Immature natural killer cell (primary cell): ENCODE measurements around the gene MRPL39. TPM values are rescaled to one million over a fixed set of nuclear protein-coding genes. Genes with fewer than 3 reads are reported as not detected.
A peak's percentile ranks its signal among the peaks of the same experiment; 100 is the strongest.

Source experiments
- DNase-seq, 3 donors: peaks; one replicate each; pipeline ENCODE4 v3.0.0; 2022; ENCODE audit warnings: mixed read lengths in 1 of 3
- H3K27ac Mint-ChIP-seq, 6 donors: one replicate each; pipeline ENCODE4 v1.8.0; 2020; ENCODE audit warnings: mixed read lengths in 6 of 6, mild to moderate bottlenecking in 5 of 6, inconsistent platforms in 4 of 6, moderate library complexity in 3 of 6
- H3K27me3 Mint-ChIP-seq, 3 donors: one replicate each; pipeline ENCODE4 v1.8.0; 2020 to 2021; ENCODE audit warnings: low read depth in 3 of 3, mild to moderate bottlenecking in 3 of 3, mixed read lengths in 3 of 3, moderate library complexity in 3 of 3, inconsistent platforms in 1 of 3
- H3K36me3 Mint-ChIP-seq, 3 donors: one replicate each; pipeline ENCODE4 v1.8.0; 2020; ENCODE audit warnings: mixed read lengths in 3 of 3, inconsistent platforms in 2 of 3, mild to moderate bottlenecking in 2 of 3
- H3K4me1 Mint-ChIP-seq, 2 donors: one replicate each; pipeline ENCODE4 v1.8.0; 2020; ENCODE audit warnings: inconsistent platforms in 2 of 2, mild to moderate bottlenecking in 2 of 2, mixed read lengths in 2 of 2, moderate library complexity in 1 of 2
- H3K4me3 Mint-ChIP-seq, 5 donors: one replicate each; pipeline ENCODE4 v1.8.0; 2020; ENCODE audit warnings: mild to moderate bottlenecking in 5 of 5, mixed read lengths in 5 of 5, inconsistent platforms in 3 of 5, moderate library complexity in 3 of 5
- H3K9me3 Mint-ChIP-seq, 6 donors: one replicate each; pipeline ENCODE4 v1.8.0; 2020; ENCODE audit warnings: mild to moderate bottlenecking in 6 of 6, mixed read lengths in 6 of 6, inconsistent platforms in 4 of 6, moderate library complexity in 3 of 6
- polyA plus RNA-seq, 3 donors: library from polyadenylated mRNA; unstranded; fragments of 300-500 nt; fragmentation: Illumina TruSeq; gene quantifications; one replicate each; pipeline ENCODE4 v1.2.3, GENCODE V29; 2021

The MRPL39 gene
- polyA plus RNA-seq, 3 donors from 2014 or later: 20.2 to 33.0 (median 22.8) TPM

GRCh38 chr21:25584833-25585676 is 22.2 kb downstream of the MRPL39 start:
- no peak for DNase-seq
- Mint-ChIP-seq H3K4me3 (no peak overlapping the region), H3K27ac (no peak overlapping the region), H3K9me3 (no peaks in the 10 kb centered on the region), H3K27me3 (peaks cover 0 to 2% (median 0%) of the 10 kb centered on the region in 3 donors), H3K36me3 (peaks cover 22 to 35% (median 27%) of the 10 kb centered on the region in 3 donors), H3K4me1 (peaks cover 0 to 7% of the 10 kb centered on the region in 2 donors)

DNA sequence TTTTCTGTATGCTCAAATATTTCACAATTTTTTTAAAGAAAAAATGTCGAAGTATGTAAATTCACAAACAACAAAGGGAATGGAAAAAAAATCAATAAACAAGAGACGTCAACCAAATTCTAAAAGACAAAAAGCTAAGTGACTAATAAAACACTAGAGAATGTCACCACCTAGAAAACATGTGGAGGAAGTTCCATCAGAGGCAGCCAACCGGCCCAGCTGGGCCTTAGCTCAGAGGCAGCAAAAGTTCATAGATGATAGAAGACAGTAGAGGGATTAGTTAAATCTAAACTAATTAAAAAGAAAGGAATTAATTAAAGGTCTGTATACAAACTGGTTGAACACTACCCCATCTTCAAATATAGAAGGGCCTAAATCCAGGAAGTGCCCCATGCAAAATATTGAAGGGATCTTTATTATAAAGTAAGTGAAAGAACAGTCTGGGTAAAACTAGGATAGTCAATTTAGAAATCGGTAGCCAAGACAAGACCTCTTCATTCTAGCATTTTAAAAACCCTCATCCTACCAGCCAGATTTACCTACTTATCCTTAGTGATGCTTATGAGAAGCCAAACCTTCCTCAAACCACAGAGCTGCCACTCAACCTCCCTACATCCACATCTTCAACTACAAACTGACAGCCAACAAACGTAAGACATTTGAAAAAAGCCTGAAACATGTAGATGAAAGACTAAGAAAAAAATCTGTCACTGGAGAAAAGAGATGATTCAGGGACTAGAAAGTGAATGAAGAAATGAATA is 23.7 kb downstream of the MRPL39 start:
- Mint-ChIP-seq H3K27ac (peak overlapping the region in 4 of 6 donors; percentile 9 to 66 (median 48)), H3K36me3 (peaks cover 10 to 22% (median 15%) of the 10 kb centered on the region in 3 donors), H3K9me3 (no peaks in the 10 kb centered on the region), H3K4me1 (peaks cover 0 to 6% of the 10 kb centered on the region in 2 donors), H3K4me3 (no peak overlapping the region), H3K27me3 (peaks cover 0 to 4% (median under 1%) of the 10 kb centered on the region in 3 donors)
- DNase-seq: no peak

- Mint-ChIP-seq H3K4me3 (no peak overlapping the region), H3K9me3 (no peaks in the 10 kb centered on the region), H3K36me3 (peaks cover 9 to 21% (median 13%) of the 10 kb centered on the region in 3 donors), H3K27ac (peak overlapping the region in 3 of 6 donors; percentile 18 to 58 (median 33)), H3K4me1 (peaks cover 0 to 6% of the 10 kb centered on the region in 2 donors), H3K27me3 (peaks cover 0 to 4% (median 1%) of the 10 kb centered on the region in 3 donors)
- DNase-seq: no peak
These were observed 24.4 kb downstream of the MRPL39 start for GRCh38 chr21:25582888-25583287.

- peaks cover 0 to 4% (median 1%) of the 10 kb centered on the region in 3 donors for H3K27me3 Mint-ChIP-seq
- peaks cover 8 to 20% (median 9%) of the 10 kb centered on the region in 3 donors for H3K36me3 Mint-ChIP-seq
- H3K27ac Mint-ChIP-seq: peak overlapping the region in 2 of 6 donors; percentile 23 to 27
- no peaks in the 10 kb centered on the region for H3K9me3 Mint-ChIP-seq
- peaks cover 0 to 6% of the 10 kb centered on the region in 2 donors for H3K4me1 Mint-ChIP-seq
- no peak for DNase-seq
- H3K4me3 Mint-ChIP-seq: no peak overlapping the region
These were observed 25.0 kb downstream of the MRPL39 start for GRCh38 chr21:25582164-25582790.

DNA sequence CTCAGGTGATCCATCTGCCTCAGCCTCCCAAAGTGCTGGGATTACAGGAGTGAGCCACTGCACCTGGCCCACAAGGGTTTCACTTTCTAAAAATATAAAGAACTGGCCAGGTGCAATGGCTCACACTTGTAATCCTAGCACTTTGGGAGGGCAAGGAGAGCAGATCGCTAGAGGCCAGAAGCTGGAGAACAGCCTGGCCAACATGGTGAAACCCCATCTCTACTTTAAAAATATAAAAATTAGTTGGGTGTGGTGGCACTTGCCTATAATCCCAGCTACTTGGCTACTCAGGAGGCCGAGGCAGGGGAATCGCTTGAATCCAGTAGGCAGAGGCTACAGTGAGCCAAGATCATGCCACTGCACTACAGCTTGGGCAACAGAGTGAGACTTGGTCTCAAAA is 25.7 kb downstream of the MRPL39 start:
- DNase-seq: no peak
- peaks cover 8 to 22% (median 9%) of the 10 kb centered on the region in 3 donors for H3K36me3 Mint-ChIP-seq
- H3K9me3 Mint-ChIP-seq: no peaks in the 10 kb centered on the region
- no peak overlapping the region for H3K27ac Mint-ChIP-seq
- peaks cover 0 to 5% of the 10 kb centered on the region in 2 donors for H3K4me1 Mint-ChIP-seq
- peaks cover 0 to 4% (median 1%) of the 10 kb centered on the region in 3 donors for H3K27me3 Mint-ChIP-seq
- no peak overlapping the region for H3K4me3 Mint-ChIP-seq

DNA sequence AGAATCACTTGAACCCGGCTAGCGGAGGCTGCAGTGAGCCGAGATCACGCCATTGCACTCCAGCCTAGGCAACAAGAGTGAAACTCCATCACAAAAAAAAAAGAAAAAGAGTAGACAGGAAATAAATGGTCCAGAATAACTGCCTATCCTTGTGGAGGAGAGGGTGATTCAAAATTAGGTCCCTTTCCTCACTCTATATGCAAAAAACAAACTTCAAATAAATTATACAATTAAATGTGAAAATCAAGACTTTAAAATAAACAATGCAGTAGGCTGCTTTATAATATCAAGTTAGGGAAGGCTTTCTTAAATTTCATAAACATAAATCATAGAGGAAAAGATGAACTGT is 26.4 kb downstream of the MRPL39 start:
- peaks cover 0 to under 1% of the 10 kb centered on the region in 2 donors for H3K4me1 Mint-ChIP-seq
- no peak overlapping the region for H3K4me3 Mint-ChIP-seq
- no peak overlapping the region for H3K27ac Mint-ChIP-seq
- H3K9me3 Mint-ChIP-seq: no peaks in the 10 kb centered on the region
- H3K27me3 Mint-ChIP-seq: peaks cover 0 to 4% (median 1%) of the 10 kb centered on the region in 3 donors
- no peak for DNase-seq
- peaks cover 8 to 22% (median 12%) of the 10 kb centered on the region in 3 donors for H3K36me3 Mint-ChIP-seq

GRCh38 chr21:25579226-25580013 is 27.9 kb downstream of the MRPL39 start:
- Mint-ChIP-seq H3K4me1 (peaks cover 1 to 8% of the 10 kb centered on the region in 2 donors), H3K4me3 (no peak overlapping the region), H3K9me3 (no peaks in the 10 kb centered on the region), H3K36me3 (peaks cover 4 to 22% (median 12%) of the 10 kb centered on the region in 3 donors), H3K27ac (peak overlapping the region in 1 of 6 donors; percentile 53), H3K27me3 (peaks cover 0 to 2% (median 1%) of the 10 kb centered on the region in 3 donors)
- no peak for DNase-seq

DNA sequence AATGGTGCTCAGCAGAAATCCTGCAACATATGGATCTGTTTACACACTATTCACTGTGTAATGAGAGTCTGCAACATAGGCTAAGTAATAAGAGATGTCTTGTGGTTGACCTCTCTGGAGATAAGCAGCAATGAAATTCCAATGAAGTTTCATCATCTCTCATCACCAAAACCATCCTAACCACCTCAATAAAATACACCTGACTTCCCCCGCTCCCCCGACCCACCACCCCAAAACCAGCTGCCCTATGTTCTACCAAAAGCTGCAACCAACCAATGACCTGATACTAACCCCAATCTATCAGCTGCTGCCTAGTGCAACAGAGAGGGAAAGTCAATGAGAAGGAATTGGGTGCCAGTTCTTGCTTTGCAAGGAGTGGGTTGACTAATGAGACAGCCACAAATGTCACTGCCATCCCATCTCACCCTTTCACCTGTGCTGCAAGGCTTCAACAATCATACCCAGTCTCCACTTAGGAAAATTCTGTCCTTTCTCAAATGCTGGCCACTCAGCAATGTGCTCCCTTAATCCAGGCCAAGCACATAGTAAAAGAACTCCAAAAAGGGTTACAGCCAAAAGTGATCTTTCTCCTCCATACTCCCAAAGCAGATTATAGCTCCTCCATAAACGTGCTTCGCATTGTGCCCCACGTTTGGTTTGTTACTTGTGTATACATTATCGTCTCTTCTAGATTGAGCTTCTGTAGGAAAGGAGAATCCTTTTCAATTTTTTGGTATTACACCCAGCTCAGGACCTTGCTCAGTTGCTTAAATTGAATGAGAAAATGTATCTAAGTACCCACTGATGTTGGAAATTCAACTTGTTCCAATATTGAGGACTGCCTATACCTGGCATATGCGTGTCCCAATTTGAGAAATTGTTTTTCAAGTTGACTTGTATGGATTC is 29.0 kb downstream of the MRPL39 start:
- Mint-ChIP-seq H3K36me3 (peaks cover 4 to 18% (median 12%) of the 10 kb centered on the region in 3 donors), H3K27me3 (peaks cover 0 to 2% (median 1%) of the 10 kb centered on the region in 3 donors), H3K4me3 (no peak overlapping the region), H3K4me1 (peaks cover 10 to 18% of the 10 kb centered on the region in 2 donors), H3K27ac (no peak overlapping the region), H3K9me3 (no peaks in the 10 kb centered on the region)
- DNase-seq: no peak

DNA sequence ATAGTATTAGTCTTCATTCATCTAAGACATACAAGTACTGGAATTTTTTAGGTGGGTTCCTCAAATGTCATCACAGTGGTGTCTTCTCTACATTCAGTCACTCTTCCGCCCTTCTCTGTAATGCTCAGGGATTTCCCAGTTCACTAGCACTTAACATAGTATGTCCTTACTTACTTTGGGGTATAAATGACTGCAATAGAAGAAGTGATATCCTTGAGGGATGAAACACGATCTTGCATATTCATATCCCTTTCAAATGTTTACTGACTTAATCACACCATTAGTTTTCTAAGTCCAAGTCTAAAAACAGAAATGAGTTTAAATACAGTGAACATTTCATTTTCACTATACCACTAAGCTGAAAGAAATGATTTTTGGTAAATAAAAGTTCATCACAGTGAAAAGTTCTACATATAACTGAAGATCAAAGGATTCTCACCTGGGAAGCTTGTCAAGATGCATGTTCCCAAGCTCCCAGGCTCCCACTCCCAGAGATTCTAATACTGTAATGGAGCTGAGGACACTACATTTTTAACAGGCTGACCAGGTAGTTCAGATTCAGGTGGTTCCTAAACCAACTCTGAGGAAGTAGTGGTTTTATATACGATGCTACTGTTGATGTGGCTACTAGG is 29.7 kb downstream of the MRPL39 start:
- DNase-seq: no peak
- H3K27ac Mint-ChIP-seq: no peak overlapping the region
- peaks cover 4 to 18% (median 12%) of the 10 kb centered on the region in 3 donors for H3K36me3 Mint-ChIP-seq
- peaks cover 16 to 26% of the 10 kb centered on the region in 2 donors for H3K4me1 Mint-ChIP-seq
- peaks cover 0 to 2% (median 1%) of the 10 kb centered on the region in 3 donors for H3K27me3 Mint-ChIP-seq
- H3K9me3 Mint-ChIP-seq: no peaks in the 10 kb centered on the region
- no peak overlapping the region for H3K4me3 Mint-ChIP-seq

DNA sequence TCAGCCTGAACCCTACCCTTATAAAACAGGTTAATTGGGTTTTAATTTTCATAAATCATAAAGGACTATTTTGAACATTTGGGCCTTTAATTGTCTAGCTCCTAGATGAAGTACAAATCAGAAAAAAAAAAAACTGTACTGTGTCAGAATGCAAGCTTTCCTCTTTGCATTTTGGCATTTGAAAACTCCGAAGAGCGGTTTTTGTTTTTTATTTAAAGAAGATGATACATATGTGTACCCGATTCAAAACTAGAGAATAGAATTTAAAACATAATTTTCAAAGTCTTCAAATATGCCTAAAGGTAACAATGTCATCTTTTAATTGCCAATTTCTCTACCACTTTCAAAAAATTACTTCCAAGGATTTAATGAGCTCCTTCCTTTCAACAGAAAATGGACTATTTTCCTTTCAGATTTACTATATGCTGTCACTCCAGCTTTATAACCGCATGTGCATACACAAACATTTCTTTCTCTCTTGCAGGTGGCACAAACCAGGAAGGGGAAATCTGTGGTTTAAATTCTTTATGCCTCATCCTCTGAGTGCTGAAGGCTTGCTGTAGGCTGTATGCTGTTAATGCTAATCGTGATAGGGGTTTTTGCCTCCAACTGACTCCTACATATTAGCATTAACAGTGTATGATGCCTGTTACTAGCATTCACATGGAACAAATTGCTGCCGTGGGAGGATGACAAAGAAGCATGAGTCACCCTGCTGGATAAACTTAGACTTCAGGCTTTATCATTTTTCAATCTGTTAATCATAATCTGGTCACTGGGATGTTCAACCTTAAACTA is 33.7 kb downstream of the MRPL39 start:
- Mint-ChIP-seq H3K36me3 (peaks cover 4 to 14% (median 4%) of the 10 kb centered on the region in 3 donors), H3K27me3 (peaks cover 0 to 1% (median 0%) of the 10 kb centered on the region in 3 donors), H3K9me3 (no peaks in the 10 kb centered on the region), H3K4me1 (peaks cover 16 to 35% of the 10 kb centered on the region in 2 donors), H3K27ac (peak overlapping the region; percentile 62 to 92 (median 82)), H3K4me3 (peak overlapping the region; percentile 56 to 86 (median 67))
- peak; percentile 12 to 41 (median 14) for DNase-seq

DNA sequence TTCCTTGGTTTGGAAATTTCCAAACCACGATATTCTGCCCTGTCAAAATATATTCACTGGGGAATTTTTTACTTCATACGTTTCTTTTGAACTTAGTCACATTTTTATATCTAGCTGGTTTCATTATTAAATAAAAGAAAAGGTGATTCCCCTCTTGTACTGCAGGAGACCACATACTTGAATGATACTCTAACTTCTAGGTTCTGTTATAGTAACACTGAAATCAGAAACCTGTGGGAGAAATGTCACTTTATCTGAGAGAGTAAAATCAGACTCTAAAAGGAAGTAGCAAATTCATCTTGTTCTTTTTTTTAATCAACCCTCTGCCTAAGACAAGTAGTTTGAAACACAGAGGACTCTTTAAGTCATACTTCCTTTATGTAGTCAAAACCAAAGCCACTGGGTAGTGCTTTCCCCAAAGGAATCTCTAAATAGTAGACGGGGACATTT is 34.4 kb downstream of the MRPL39 start:
- H3K4me1 Mint-ChIP-seq: peaks cover 19 to 41% of the 10 kb centered on the region in 2 donors

More for the DNA sequence above, 34.4 kb downstream of the MRPL39 start:
- Mint-ChIP-seq H3K4me3 (peak overlapping the region; percentile 20 to 86 (median 63)), H3K9me3 (no peaks in the 10 kb centered on the region), H3K36me3 (peaks cover 4 to 14% (median 4%) of the 10 kb centered on the region in 3 donors), H3K27me3 (no peaks in the 10 kb centered on the region), H3K27ac (peak overlapping the region; percentile 53 to 92 (median 80))
- peak in 1 of 3 donors; percentile 20 for DNase-seq
